Keratinocyte (primary cell): Measurements from ENCODE around the gene KLHL5. TPM values are rescaled to one million over a fixed set of nuclear protein-coding genes. Genes with fewer than 3 reads are reported as not detected.

Experiments
- DNase-seq: peaks from one replicate; pipeline ENCODE4 v3.0.0-alpha.2; 2011; ENCODE audit warnings: low read depth, missing footprints, low spot score
- FAIRE-seq: peaks from 2 replicates; lab custom pipeline; 2011; peaks lifted over from hg19 to GRCh38; lab: Jason Lieb, UNC
- H2AFZ ChIP-seq: 2 replicates; pipeline ENCODE4 v1.6.0; 2012; ENCODE audit warnings: low read length, control low read depth, inconsistent platforms; ENCODE audit not compliant: control insufficient read depth
- H3K27ac ChIP-seq: 2 replicates; pipeline ENCODE4 v1.5.1; 2011; ENCODE audit warnings: low read length; ENCODE audit not compliant: control insufficient read depth, insufficient read depth
- H3K27me3 ChIP-seq: 3 replicates; pipeline ENCODE4 v1.6.0; 2011; ENCODE audit warnings: low read length; ENCODE audit not compliant: control insufficient read depth, insufficient read depth; ENCODE audit errors: extremely low read depth
- H3K36me3 ChIP-seq, 2 experiments: 2 replicates in 1 of 2; 3 replicates in 1 of 2; pipeline ENCODE4 v1.5.1; 2011; ENCODE audit warnings: low read length in 2 of 2, mild to moderate bottlenecking in 1 of 2; ENCODE audit not compliant: control insufficient read depth in 2 of 2, insufficient read depth in 2 of 2; ENCODE audit errors: extremely low read depth in 1 of 2
- H3K4me1 ChIP-seq: 3 replicates; pipeline ENCODE4 v1.5.1; 2011; ENCODE audit warnings: low read length; ENCODE audit not compliant: control insufficient read depth, insufficient read depth; ENCODE audit errors: extremely low read depth
- H3K4me2 ChIP-seq: 3 replicates; pipeline ENCODE4 v1.6.0; 2011; ENCODE audit warnings: low read depth, low read length; ENCODE audit not compliant: control insufficient read depth, insufficient read depth; ENCODE audit errors: extremely low read depth
- H3K4me3 ChIP-seq, 3 experiments: fragments of 200-600 bp in 1 of 3; sonication (generic) in 1 of 3; 2 replicates in 2 of 3; 3 replicates in 1 of 3; pipeline ENCODE4 v1.5.1; 2011 to 2016; ENCODE audit warnings: low read length in 3 of 3, mild to moderate bottlenecking in 3 of 3, control low read depth in 2 of 3, inconsistent platforms in 1 of 3, low read depth in 1 of 3, mixed read lengths in 1 of 3, mixed run types in 1 of 3, moderate library complexity in 1 of 3; ENCODE audit not compliant: control insufficient read depth in 2 of 3, insufficient read depth in 2 of 3; ENCODE audit errors: extremely low read depth in 1 of 3
- H3K79me2 ChIP-seq: 2 replicates; pipeline ENCODE4 v1.6.0; 2012; ENCODE audit warnings: low read length; ENCODE audit not compliant: control insufficient read depth, insufficient read depth
- H3K9ac ChIP-seq: 3 replicates; pipeline ENCODE4 v1.6.0; 2011; ENCODE audit warnings: low read length; ENCODE audit not compliant: control insufficient read depth, insufficient read depth; ENCODE audit errors: extremely low read depth
- H3K9me1 ChIP-seq: 3 replicates; pipeline ENCODE4 v1.6.0; 2011; ENCODE audit warnings: low read length; ENCODE audit not compliant: control insufficient read depth, insufficient read depth; ENCODE audit errors: extremely low read depth
- H3K9me3 ChIP-seq: 2 replicates; pipeline ENCODE4 v1.5.1; 2012; ENCODE audit warnings: low read depth, low read length; ENCODE audit not compliant: control insufficient read depth
- H4K20me1 ChIP-seq: 3 replicates; pipeline ENCODE4 v1.6.0; 2011; ENCODE audit warnings: low read length; ENCODE audit not compliant: control insufficient read depth, insufficient read depth; ENCODE audit errors: extremely low read depth
- CTCF ChIP-seq, 3 experiments: IDR thresholded peaks in 1 of 3; conservative IDR thresholded peaks in 1 of 3; optimal IDR thresholded peaks in 1 of 3; 2 replicates in 2 of 3; 3 replicates in 1 of 3; pipeline versions ENCODE3 to v1.5.1; 2011; ENCODE audit warnings: low read length in 3 of 3, mild to moderate bottlenecking in 3 of 3, moderate library complexity in 2 of 3, control low read depth in 1 of 3, inconsistent platforms in 1 of 3; ENCODE audit not compliant: insufficient read depth in 2 of 3; ENCODE audit errors: extremely low read depth in 1 of 3
- EZH2 ChIP-seq: IDR thresholded peaks from one replicate; pipeline ENCODE4 v1.6.1; 2012; ENCODE audit warnings: inconsistent platforms, mild to moderate bottlenecking, low read length, moderate library complexity
- dilution Hi-C: fragments of 300-500 bp; cut with MboI; formaldehyde crosslinking; loops from one replicate; pipeline ENCODE4 v1.7.0; 2020; ENCODE audit warnings: low sequenced_read_pairs; ENCODE audit not compliant: extremely low pct_ligation_motif_present
- polyA plus RNA-seq, 5 experiments: library from polyadenylated mRNA; depleted of rRNA in 3 of 5; stranded (reverse) in 3 of 5; stranded (forward) in 1 of 5; unstranded in 1 of 5; fragments of >200 nt; gene quantifications; 1 replicate in 1 of 5; 2 replicates in 3 of 5; 3 replicates in 1 of 5; pipeline versions ENCODE4 v1.2.1 to v1.2.3, GENCODE V29; 2011 to 2012; ENCODE audit warnings: missing spikeins in 2 of 5, low read depth in 1 of 5, low replicate concordance in 1 of 5

KLHL5 gene
- polyA plus RNA-seq, 1 donor (not counting 4 experiments of a cell fraction or from before 2014, with no cell fraction given), result 25.4 TPM

GRCh38 chr4:39068907-39069306 lies 6.9 kb downstream of the KLHL5 start:
- no peaks in the 10 kb centered on the region for H3K9me1 ChIP-seq
- TF ChIP-seq CTCF (optimal IDR thresholded peaks at IDR 0.05 in 1 of 3, IDR thresholded peaks at IDR 0.05 in 1 of 3, conservative IDR thresholded peaks at IDR 0.05 in 1 of 3; ENCODE audit: extremely low read depth in 1 of 3, insufficient read depth in 2 of 3, low read length in 3 of 3) (no peak), EZH2 (no peak)
- no peaks in the 10 kb centered on the region for H3K79me2 ChIP-seq
- no peaks in the 10 kb centered on the region for H3K9me3 ChIP-seq
- H4K20me1 ChIP-seq, result no peaks in the 10 kb centered on the region
- no peak overlapping the region for H2AFZ ChIP-seq
- no peak for DNase-seq
- no peak overlapping the region for H3K4me3 ChIP-seq
- FAIRE-seq, result no peak
- H3K27me3 ChIP-seq, result no peaks in the 10 kb centered on the region
- H3K36me3 ChIP-seq, result no peaks in the 10 kb centered on the region
- no peak overlapping the region for H3K4me2 ChIP-seq
- dilution Hi-C loops, result no loop called here
- no peak overlapping the region for H3K9ac ChIP-seq
- no peak overlapping the region for H3K27ac ChIP-seq
- H3K4me1 ChIP-seq, result no peaks in the 10 kb centered on the region

- no peaks in the 10 kb centered on the region for H3K9me3 ChIP-seq
- no peaks in the 10 kb centered on the region for H4K20me1 ChIP-seq
- no peak overlapping the region for H3K4me2 ChIP-seq
- no peaks in the 10 kb centered on the region for H3K27me3 ChIP-seq
- FAIRE-seq, result no peak
- no peak overlapping the region for H3K9ac ChIP-seq
- H3K27ac ChIP-seq, result no peak overlapping the region
- TF ChIP-seq EZH2, result no peak
- no peak for TF ChIP-seq CTCF (optimal IDR thresholded peaks at IDR 0.05 in 1 of 3, IDR thresholded peaks at IDR 0.05 in 1 of 3, conservative IDR thresholded peaks at IDR 0.05 in 1 of 3; ENCODE audit: extremely low read depth in 1 of 3, insufficient read depth in 2 of 3, low read length in 3 of 3)
- H2AFZ ChIP-seq, result no peak overlapping the region
- H3K79me2 ChIP-seq, result no peaks in the 10 kb centered on the region
- H3K9me1 ChIP-seq, result no peaks in the 10 kb centered on the region
- H3K4me3 ChIP-seq, result no peak overlapping the region
- no peaks in the 10 kb centered on the region for H3K36me3 ChIP-seq
- no peak for DNase-seq
- dilution Hi-C loops, result no loop called here
- no peaks in the 10 kb centered on the region for H3K4me1 ChIP-seq
Measured at GRCh38 chr4:39078829-39079228, 16.8 kb downstream of the KLHL5 start.
